Ovary (tissue), 3 donors: ENCODE data around the gene YIPF3.

Experiments
- CTCF ChIP-seq, 3 donors: fragments of 450-650 bp in 2 of 3; fragments of 200-600 bp in 1 of 3; IDR thresholded peaks; one replicate each; pipeline versions ENCODE4 v1.5.1 to v1.8.0; 2016 to 2022; ENCODE audit warnings: antibody characterized with exemption in 3 of 3, mild to moderate bottlenecking in 1 of 3
- EP300 ChIP-seq: sonication (generic); formaldehyde crosslinking; IDR thresholded peaks from one replicate; pipeline ENCODE4 v1.6.1; 2017; ENCODE audit warnings: antibody characterized with exemption
- POLR2A ChIP-seq: fragments of 450-650 bp; IDR thresholded peaks from one replicate; pipeline ENCODE4 v1.6.1; 2017; ENCODE audit warnings: antibody characterized with exemption, mild to moderate bottlenecking, moderate library complexity
- donor health status: DM: no; HTN: no; CAD: no.

- TF ChIP-seq CTCF (IDR thresholded peaks at IDR 0.05) (no peak), EP300 (no peak), POLR2A (no peak)
These were observed 41.2 kb downstream of the YIPF3 start for GRCh38 chr6:43475516-43475915.
